ENCODE measurements around the gene COPG2.

GRCh38 chr7:130494431-130494858, 174.1 kb downstream of the COPG2 start:
- TF ChIP-seq E2F6 (IDR thresholded peaks at IDR 0.05; ENCODE audit: borderline replicate concordance, low read depth) (no peak), CTCF (IDR thresholded peaks at IDR 0.05) (no peak), RFX5 (IDR thresholded peaks at IDR 0.05) (no peak), USF2 (IDR thresholded peaks at IDR 0.05) (no peak), RCOR1 (IDR thresholded peaks at IDR 0.05; ENCODE audit: low read depth, low read length) (no peak), POLR2AphosphoS2 (conservative IDR thresholded peaks at IDR 0.05; ENCODE audit: low read length) (no peak), POLR2A (IDR thresholded peaks at IDR 0.05; ENCODE audit: low read length) (no peak), EHMT2 (IDR thresholded peaks at IDR 0.05; ENCODE audit: low read depth) (no peak), MAZ (IDR thresholded peaks at IDR 0.05; ENCODE audit: borderline replicate concordance, low read depth, low read length) (no peak), ELK1 (IDR thresholded peaks at IDR 0.05; ENCODE audit: low read depth, low read length) (no peak), SMC3 (IDR thresholded peaks at IDR 0.05) (no peak), PHF8 (IDR thresholded peaks at IDR 0.05; ENCODE audit: borderline replicate concordance, low read depth) (no peak)

All from A549 (cell line).